ENCODE measurements around the gene BRF1.
"Not testable (repeated sequence)": the region's sequence is repeated elsewhere in the genome, so short reads cannot be mapped to it uniquely, and the experiment has no call there.

The BRF1 gene

GRCh38 chr14:105314287-105315200 lies 13.7 kb upstream of the BRF1 start, which contains the start of gene PACS2:
Gene PACS2 (plus strand): TSS chr14:105314748. CDS start chr14:105314919, 171 bp downstream.
- peak; percentile 12 for DNase-seq

DNA sequence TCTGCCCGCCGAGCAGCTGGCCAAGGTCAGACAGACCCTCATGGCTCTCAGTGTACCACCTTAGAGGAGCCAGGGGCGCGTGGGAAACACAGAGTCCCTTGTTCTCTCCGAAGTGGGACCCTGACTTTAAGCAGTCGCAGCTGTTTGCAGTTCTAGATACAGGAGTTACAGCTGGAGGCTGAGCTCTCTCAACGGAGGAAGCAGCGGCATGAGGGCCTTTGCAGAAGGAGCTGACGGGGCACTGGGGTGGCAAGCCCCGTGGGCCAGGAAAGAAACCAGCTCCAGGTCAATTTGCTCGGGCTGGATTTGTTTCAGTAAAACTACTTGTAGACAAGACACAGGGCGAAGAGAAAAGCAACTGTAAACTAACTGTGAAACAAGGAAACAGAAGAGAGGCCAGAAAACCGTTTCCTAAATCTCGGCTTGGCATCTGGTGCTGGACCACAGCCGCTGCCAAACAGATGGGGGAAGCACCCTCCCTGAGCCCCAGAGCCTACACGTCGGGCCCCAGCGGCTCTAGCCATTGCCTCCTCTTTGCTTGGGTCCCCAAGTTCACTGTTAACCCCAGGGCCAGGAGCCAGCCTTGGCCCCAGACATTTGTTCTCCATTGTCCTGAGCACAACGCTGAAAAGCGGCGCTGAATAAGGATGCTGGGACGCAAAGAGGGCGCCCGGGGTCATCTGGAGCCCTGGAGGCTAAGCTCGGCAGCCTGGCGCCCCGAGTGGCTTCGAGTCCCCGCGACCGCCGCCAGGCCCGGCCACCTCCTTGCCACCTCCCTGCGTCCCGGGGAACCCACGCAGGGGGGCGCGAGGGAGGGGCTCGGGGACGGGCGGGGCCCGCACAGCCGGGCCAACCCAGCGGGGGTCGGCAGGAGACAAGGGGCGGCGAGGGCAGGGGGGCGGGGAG lies 12.8 kb upstream of the BRF1 start:
- no peak for DNase-seq

- DNase-seq, result no peak
These were observed 12.2 kb upstream of the BRF1 start for GRCh38 chr14:105312973-105313372.

DNA sequence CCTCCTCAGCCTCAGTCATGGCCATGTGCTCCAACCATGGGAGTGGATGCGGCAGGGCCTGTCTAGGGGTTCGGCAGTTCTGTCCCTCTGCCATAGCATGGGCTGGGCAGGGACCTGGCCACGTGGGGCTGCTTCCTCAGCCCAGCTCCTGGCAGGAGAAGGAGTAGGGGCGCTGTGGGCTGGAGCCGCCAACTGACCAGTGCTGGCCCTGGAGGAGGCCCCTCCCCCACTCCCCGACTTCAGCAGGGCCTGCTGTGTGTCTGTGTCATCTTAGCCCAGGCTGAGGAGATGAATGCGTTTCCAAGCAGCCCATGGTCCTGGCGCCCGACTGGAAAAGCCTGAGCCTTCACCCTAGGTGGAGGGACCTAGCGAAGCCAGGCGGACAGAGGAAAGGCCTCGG lies 11.0 kb upstream of the BRF1 start:
- DNase-seq, result no peak

- DNase-seq, result no peak
These were observed 8.6 kb upstream of the BRF1 start for GRCh38 chr14:105309371-105309770.

DNA sequence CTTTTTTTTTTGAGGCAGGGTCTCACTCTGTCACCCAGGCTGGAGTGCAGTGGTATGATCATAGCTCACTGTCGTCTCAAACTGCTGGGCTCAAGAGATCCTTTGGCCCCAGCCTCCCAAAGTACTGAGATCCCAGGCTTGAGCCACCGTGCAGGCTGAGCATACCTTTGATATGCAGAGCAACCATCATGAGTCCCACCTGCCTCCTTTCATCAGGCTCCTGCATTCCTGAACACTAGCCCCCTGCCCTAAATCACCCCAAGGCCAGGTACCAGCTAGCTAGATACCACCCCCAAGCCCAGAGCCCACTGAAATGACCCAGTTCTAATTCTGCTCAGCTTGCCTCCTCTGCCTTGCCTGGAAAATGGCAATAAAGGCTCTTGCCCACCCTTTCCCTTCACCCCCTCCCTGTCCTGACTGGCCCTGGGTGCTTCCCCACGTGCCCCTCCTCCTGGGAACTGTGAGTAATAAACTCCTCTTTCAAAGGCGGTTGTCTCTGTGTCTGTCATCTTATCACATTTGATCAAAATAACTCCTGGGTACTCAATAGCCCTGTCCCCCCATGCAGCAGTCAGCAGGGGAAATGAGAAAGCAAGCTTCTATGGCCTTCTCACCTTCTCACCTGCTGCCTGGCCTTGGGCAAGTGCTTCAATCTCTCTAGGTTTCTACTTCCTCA lies 6.4 kb upstream of the BRF1 start:
- no peak for DNase-seq

DNA sequence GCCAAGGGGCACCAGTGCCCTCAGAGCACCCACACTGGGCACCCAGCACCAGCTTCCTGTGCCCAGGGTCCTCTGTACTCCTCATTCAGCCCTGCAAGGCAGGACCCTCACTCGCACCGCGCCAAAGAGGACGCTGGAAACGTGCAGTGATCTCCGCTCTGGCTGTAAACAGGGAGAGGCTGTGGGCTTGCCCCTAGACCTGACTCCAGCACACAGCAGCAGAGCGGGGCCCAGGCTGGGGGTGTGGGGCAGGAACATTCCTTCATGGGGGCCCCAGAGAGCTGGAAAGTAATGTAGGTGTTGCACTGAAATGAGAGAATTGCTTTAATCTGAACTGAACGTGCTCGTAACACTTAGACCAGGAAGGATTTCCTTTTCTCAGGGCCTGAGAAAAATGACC lies 5.0 kb upstream of the BRF1 start:
- no peak for DNase-seq

- DNase-seq, result no peak
These were observed 4.5 kb upstream of the BRF1 start for GRCh38 chr14:105305345-105305744.

DNA sequence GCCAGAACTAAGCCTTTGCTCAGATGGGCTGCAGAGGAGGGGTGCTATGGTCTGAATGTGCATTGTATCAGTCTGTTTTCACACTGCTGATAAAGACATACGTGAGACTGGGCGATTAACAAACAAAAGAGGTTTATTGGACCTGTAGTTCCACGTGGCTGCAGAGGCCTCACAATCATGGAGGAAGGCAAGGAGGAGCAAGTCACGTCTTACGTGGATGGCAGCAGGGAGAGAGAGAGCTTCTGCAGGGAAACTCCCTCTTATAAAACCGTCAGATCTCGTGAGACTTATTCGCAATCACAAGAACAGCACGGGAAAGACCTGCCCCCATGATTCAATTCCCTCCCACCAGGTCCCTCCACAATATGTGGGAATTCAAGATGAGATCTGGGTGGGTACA lies 3.8 kb upstream of the BRF1 start:
- DNase-seq, result no peak

DNA sequence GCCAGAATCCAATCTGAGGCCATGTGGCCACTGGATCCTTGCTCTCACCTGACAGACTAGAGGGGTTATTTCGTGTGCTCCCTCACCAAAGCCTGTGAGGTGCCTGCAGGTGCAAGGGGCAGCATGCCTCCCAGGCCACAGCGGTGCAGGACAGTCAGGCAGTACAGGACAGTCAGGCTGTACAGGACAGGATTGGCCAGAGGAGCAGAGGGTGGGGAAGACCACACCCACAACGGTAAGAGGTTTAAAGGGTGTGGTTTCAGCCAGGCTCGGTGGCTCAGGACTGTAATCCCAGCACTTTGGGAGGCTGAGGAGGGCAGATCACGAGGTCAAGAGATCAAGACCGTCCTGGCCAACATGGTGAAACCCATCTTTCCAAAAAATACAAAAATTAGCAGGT lies 3.1 kb upstream of the BRF1 start:
- no peak for DNase-seq

DNA sequence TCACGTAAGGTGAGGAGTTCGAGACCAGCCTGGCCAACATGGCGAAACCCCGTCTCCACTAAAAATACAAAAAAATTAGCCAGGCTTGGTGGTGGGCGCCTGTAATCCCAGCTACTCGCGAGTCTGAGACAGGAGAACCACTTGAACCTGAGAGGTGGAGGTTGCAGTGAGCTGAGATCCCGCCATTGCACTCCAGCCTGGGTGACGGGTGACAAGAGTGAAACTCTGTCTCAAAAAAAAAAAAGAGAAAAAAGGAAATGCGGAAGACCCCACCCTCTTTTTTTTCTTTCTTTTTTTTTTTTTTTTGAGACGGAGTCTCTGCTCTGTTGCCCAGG lies 1.1 kb upstream of the BRF1 start:
- not testable (repeated sequence) for DNase-seq

- DNase-seq, result peak; percentile 82
These were observed 508 bp upstream of the BRF1 start for GRCh38 chr14:105301103-105301914.

- no peak for DNase-seq
These were observed 903 bp downstream of the BRF1 start for GRCh38 chr14:105299654-105300541.

DNA sequence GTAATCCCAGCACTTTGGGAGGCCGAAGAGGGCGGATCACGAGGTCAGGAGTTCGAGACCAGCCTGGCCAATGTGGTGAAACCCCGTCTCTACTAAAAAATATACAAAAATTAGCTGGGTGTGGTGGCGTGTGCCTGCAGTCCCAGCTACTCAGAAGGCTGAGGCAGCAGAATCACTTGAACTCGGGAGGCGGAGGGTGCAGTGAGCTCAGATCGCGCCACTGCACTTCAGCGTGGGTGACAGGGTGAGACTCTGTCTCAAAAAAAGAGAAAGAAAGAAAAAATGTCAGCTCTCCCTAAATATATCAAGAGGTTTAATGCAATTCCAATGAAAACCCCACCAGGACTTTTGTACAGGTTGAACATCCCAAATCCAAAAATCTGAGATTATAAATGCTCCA lies 3.5 kb downstream of the BRF1 start:
- not testable (repeated sequence) for DNase-seq

DNA sequence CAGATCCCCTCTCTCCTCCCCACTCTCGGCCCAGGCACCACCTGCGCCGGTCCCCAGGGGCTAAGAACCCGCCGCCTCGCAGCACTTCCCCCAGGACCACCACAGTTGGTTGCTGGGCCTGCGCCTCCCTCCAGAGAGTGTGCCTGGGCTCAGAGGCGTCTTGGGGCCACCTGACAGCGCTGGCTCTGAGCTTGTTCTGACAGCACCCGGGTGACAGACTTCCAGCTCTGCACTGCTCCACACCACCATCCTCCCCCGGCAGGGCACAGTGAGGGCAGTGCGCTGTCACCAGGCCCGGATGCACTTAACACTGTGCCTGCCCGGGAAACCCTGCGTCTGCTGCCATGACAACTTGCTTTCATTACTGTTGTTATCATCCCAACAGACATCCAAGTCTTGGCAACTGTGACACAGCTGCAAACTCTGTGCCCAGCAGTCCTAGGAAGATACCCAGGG lies 6.6 kb downstream of the BRF1 start:
- DNase-seq, result no peak

DNA sequence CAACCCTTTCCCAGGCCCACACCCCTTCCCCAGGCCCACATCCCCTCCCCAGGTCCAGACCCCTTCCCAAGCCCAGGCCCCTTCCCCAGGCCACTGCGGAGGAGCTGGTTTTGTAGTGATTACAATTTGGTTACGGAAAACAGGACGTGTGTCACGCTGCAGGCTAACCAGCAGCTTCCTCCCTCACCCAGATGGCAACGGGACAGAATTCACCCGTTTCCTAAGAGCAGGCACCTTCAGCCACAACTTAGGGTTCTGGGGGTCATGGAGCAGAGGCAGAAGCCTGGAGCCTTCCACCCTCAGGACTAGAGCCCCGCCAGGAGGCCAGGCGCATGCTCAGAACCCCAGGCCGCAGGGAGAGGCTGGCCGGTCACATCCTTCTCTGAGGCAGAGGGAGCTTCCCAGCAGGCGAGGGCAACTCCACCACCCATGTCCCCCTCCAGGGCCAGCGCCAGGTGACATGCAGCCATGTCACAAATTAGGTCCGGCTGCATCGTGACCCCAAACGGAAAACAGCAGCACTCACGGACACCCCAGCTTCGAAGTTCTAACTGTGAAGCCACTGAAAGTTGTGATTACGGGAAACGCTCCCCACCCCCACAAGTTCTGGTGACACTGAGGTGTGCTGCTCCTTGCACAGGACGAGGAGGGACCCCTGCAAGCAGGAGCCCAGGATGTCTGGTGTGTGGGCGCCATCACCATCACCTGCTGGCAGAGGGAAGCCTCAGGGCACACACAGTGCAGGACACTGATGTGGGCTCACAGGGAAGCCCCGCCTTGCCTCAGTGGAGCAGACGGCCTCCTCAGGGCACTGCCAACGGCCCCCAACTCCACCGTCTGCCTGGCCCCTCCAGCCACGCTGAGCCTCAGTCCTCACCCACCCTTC lies 7.7 kb downstream of the BRF1 start:
- DNase-seq, result no peak

GRCh38 chr14:105290621-105291346 lies 10.0 kb downstream of the BRF1 start:
- DNase-seq, result no peak

DNA sequence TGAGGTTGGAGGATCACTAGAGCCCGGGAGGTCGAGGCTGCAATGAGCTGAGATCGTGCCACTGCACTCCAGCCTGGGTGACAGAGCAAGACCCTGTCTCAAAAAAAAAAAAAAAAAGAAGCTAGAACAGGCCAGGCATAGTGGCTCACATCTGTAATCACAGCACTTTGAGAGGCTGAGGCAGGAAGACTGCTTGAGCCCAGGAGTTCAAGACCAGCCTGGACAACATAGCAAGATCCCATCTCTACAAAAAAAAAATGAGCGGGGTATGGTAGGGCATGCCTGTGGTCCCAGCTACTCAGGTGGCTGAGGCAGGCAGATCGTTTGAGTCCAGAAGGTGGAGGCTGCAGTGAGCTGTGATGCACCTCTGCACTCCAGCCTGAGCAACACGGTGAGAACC lies 11.9 kb downstream of the BRF1 start:
- not testable (repeated sequence) for DNase-seq

Measured in NCI-H187 treated with DMSO at 0.1 percent for 48 hours (cell line).